DMS153 (cell line): ENCODE data around the gene MAPK12.
"Not testable (repeated sequence)": the region's sequence is repeated elsewhere in the genome, so short reads cannot be mapped to it uniquely, and the experiment has no call there.

ENCODE experiments used
- DNase-seq: peaks from one replicate; lab custom pipeline; 2025; lab: John Stamatoyannopoulos, UW

Gene MAPK12

GRCh38 chr22:50281957-50282356 lies 20.5 kb upstream of the MAPK12 start:
- no peak for DNase-seq

GRCh38 chr22:50281384-50281760 lies 19.9 kb upstream of the MAPK12 start:
- no peak for DNase-seq

- DNase-seq: no peak
Observed at GRCh38 chr22:50280708-50281383, 19.4 kb upstream of the MAPK12 start.

- no peak for DNase-seq
Observed at GRCh38 chr22:50280022-50280707, 18.7 kb upstream of the MAPK12 start.

GRCh38 chr22:50278956-50279619 lies 17.6 kb upstream of the MAPK12 start:
- no peak for DNase-seq

GRCh38 chr22:50278461-50278860 lies 17.0 kb upstream of the MAPK12 start:
- DNase-seq: no peak

GRCh38 chr22:50277761-50278160 lies 16.3 kb upstream of the MAPK12 start:
- DNase-seq: no peak

GRCh38 chr22:50276143-50276542 lies 14.7 kb upstream of the MAPK12 start:
- DNase-seq: no peak

- no peak for DNase-seq
Observed at GRCh38 chr22:50275181-50276055, 13.9 kb upstream of the MAPK12 start.

- no peak for DNase-seq
Observed at GRCh38 chr22:50274771-50275170, 13.3 kb upstream of the MAPK12 start.

- no peak for DNase-seq
Observed at GRCh38 chr22:50274311-50274710, 12.8 kb upstream of the MAPK12 start.

GRCh38 chr22:50273781-50274180 lies 12.3 kb upstream of the MAPK12 start:
- not testable (repeated sequence) for DNase-seq

- DNase-seq: not testable (repeated sequence)
Observed at GRCh38 chr22:50273352-50273751, 11.9 kb upstream of the MAPK12 start.

- DNase-seq: no peak
Observed at GRCh38 chr22:50272044-50272802, 10.7 kb upstream of the MAPK12 start.

GRCh38 chr22:50271519-50271970 lies 10.1 kb upstream of the MAPK12 start:
- DNase-seq: peak; percentile 51

GRCh38 chr22:50270666-50271394 lies 9.3 kb upstream of the MAPK12 start:
- no peak for DNase-seq

GRCh38 chr22:50269970-50270665 lies 8.6 kb upstream of the MAPK12 start, which contains the start of gene MAPK11:
Gene MAPK11, minus strand, starts transcription at chr22:50270380. Its CDS starts 88 bp downstream, at chr22:50270292.
- peak; percentile 11 for DNase-seq

- DNase-seq: no peak
Observed at GRCh38 chr22:50269573-50269969, 8.1 kb upstream of the MAPK12 start.

GRCh38 chr22:50268655-50269113 lies 7.2 kb upstream of the MAPK12 start:
- DNase-seq: peak; percentile 38
